Renal cortex interstitium (tissue), 11 donors: ENCODE data around the gene IFT122. TPM values are rescaled to one million over a fixed set of nuclear protein-coding genes. Genes with fewer than 3 reads are reported as not detected.
"Not testable (repeated sequence)": the region's sequence is repeated elsewhere in the genome, so short reads cannot be mapped to it uniquely, and the experiment has no call there.

Source experiments
- DNase-seq, 11 donors: peaks; one replicate each; pipeline ENCODE4 v3.0.0-alpha.2; 2013; ENCODE audit warnings: low read depth in 9 of 11, low spot score in 4 of 11; ENCODE audit errors: extremely low read depth in 1 of 11
- polyA plus RNA-seq, 3 donors: library from polyadenylated mRNA; unstranded; fragments of 120-200 nt; gene quantifications; one replicate each; pipeline ENCODE4 v1.2.1, GENCODE V29; 2013; ENCODE audit not compliant: insufficient read length in 3 of 3

IFT122 gene
- polyA plus RNA-seq, 3 donors: 51.3 to 63.6 (median 62.5) TPM

DNA sequence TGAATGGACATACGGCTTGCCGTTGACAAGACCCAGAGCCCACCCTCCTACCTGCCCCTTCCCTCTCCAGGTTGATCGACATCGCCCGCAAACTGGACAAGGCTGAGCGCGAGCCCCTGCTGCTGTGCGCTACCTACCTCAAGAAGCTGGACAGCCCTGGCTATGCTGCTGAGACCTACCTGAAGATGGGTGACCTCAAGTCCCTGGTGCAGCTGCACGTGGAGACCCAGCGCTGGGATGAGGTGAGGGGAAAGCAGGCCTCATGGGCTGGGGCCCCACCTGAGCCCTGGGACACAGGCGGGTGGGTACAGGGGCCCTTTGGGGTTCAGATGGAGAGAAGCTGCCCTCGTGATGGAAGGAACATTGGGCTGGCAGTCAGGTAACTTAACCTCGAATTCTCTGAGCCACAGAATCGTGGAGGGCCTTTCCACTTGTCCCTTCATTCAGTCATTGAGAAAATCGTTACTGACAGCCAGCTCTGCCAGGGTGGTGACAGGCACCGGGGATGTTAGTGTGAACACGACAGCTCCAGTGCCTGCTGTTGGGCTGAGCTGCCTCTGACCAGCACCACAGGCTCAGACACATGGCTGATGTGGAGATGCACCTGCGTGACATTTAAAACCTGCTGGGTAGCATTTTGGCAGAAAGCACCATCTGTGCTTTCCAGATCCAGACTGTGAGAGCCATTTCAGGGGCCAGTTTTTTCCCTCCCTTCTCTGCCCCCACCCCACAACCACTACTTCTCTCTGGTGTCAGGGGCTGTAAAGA, 62.8 kb downstream of the IFT122 start:
- DNase-seq: no peak

- DNase-seq: no peak
Measured at GRCh38 chr3:129503471-129504291, 63.7 kb downstream of the IFT122 start.

- DNase-seq: no peak
Measured at GRCh38 chr3:129504471-129505100, 64.6 kb downstream of the IFT122 start.

GRCh38 chr3:129505341-129505740, 65.3 kb downstream of the IFT122 start:
- DNase-seq: no peak

DNA sequence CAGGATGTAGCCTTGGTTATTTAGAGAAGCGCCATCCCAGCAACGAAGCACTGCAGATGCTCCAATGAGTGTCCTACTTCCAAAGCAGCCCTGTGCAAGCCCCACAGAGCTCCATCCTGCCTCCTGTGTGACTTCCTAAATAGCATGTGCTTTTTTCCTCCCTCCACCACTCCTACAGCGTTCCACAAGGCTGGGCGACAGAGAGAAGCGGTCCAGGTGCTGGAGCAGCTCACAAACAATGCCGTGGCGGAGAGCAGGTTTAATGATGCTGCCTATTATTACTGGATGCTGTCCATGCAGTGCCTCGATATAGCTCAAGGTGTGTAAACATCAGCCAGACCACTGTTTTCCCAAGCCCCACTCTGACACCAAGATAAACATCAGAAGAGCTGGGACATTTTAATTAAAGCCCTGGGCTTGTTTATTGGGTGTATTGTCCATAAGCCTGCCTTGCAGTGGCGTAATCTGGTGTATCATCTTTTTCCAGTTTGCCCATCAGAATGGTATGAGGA, 66.3 kb downstream of the IFT122 start:
- DNase-seq: no peak

GRCh38 chr3:129507181-129507831, 67.3 kb downstream of the IFT122 start:
- DNase-seq: no peak

- DNase-seq: no peak
Measured at GRCh38 chr3:129512595-129512994, 72.6 kb downstream of the IFT122 start.

DNA sequence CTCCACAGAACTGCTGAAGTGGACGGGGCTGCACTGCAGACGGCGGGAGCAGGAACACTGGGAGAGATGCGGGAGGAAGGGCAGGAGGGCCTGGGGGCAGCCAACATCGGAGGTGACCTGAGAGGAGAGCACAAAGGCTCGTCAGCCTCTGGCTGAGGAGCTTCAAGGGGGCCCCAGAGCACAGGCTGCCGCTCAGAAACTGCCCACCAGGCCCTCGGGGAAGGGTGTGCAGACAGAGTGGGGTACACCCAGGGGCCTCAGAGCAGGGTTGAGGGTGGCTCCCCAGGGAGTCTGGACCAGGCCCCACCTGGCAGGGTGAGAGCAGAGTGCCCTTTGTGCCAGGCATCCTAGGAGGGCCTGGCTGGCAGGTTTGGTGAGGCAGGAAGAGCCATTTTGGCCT, 73.7 kb downstream of the IFT122 start:
- no peak for DNase-seq

- DNase-seq: no peak
Measured at GRCh38 chr3:129514110-129514509, 74.1 kb downstream of the IFT122 start.

- DNase-seq: no peak
Measured at GRCh38 chr3:129514563-129514962, 74.5 kb downstream of the IFT122 start.

DNA sequence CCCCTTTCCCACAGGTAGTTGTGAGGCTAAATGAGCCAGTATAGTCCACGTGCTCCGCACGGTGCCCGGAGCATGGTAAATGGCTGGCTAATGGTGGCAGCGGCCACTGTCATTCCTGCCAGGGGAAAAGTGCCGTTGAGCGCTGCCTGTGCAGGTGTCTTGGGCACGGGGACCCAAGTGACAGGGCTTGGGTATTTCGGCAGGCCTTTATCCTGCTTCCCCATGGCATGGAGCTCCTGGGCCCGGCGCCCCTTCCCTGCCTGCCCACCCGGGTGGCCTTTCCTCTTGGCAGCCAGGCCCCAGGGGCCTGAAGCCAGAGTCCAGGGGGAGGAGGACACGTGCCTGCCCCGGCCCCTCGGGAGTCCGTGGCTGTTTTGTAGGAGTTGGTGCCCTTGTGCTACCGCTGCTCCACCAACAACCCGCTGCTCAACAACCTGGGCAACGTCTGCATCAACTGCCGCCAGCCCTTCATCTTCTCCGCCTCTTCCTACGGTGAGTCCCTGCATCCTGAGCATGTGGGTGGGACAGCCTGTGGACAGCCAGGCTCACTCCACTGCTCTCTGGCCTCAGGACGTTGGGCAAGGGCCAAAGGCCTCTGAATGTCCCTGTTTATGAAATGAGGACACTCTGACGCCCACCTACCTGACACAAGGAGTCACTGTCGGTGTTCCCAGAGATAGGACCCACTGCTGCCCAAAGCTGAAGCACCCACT, 75.2 kb downstream of the IFT122 start:
- DNase-seq: not testable (repeated sequence)

- DNase-seq: not testable (repeated sequence)
Measured at GRCh38 chr3:129515821-129516432, 75.9 kb downstream of the IFT122 start.

GRCh38 chr3:129517516-129517915, 77.5 kb downstream of the IFT122 start:
- DNase-seq: no peak

DNA sequence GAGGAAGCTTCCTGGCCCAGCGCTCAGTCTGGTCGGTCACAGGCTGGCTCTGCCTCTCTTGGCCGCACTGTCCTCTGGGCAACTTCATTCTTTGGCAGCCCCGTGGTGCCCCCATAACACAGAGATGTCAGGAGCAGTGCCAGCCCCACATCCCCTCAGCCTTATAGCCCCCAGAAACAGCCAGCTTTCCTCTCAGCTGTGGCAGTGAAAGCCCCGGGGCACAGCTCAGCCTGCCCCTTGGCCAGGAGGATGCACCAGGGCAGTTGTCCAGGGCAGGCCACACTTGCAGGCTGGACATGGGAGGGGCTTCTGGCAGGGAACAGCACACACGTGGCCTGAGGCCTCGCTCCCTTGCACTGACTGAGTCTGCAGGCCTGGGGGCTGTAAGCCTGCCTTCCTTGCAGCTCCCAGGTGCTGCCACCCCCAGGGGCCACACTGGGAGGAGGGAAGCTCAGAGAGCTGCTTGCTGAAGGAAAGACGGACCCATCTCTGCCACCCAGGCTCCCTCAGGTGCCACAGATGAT, 78.1 kb downstream of the IFT122 start:
- no peak for DNase-seq

DNA sequence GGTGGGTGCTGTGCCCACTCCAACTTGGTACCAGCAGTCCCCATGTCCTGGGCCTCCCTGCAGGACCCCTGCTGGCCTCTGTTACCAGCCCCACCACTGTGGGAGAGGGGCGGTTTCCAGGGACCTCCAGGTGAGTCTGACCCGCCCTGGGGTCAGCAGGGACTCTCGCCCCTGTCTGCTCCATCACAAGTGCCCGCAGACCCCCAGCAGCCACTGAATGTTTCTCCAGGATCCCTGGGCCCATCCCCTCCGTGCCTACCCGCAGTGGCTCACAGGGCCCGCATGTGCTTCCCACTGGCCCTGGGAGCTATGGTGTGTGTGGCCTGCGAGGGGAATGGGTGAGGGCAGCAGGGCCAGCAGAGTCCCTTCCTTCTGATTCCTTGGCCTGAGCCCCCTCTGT, 78.6 kb downstream of the IFT122 start:
- no peak for DNase-seq

DNA sequence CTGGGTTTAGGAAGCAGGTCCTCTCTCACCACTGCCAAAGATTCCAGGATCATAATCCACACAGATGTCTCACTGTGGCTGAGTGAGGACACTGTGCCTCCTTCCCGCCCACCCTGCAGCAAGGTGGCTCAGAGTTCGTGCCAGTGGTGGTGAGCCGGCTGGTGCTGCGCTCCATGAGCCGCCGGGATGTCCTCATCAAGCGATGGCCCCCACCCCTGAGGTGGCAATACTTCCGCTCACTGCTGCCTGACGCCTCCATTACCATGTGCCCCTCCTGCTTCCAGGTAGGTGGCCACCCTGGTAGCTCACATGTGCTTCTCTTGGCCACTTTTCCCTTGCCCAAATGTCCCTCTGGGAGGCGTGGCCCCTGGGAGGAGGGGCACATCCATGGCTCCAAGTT, 79.4 kb downstream of the IFT122 start:
- DNase-seq: no peak

- no peak for DNase-seq
Measured at GRCh38 chr3:129519896-129520715, 80.1 kb downstream of the IFT122 start.
